Lower leg skin (tissue), 3 donors: ENCODE measurements around the gene SNN.

ENCODE experiments used
- POLR2A ChIP-seq, 2 donors: fragments of 450-650 bp; IDR thresholded peaks; one replicate each; pipeline ENCODE4 v1.6.1; 2016 to 2017; ENCODE audit warnings: antibody characterized with exemption in 2 of 2, mild to moderate bottlenecking in 1 of 2, moderate library complexity in 1 of 2
- TF ChIP-seq, protein P1 (sequence below), 3 donors: fragments of 450-650 bp; IDR thresholded peaks; one replicate each; pipeline ENCODE4 v1.5.1; 2016; ENCODE audit warnings: antibody characterized with exemption in 3 of 3, mild to moderate bottlenecking in 3 of 3, moderate library complexity in 2 of 3

DNA sequence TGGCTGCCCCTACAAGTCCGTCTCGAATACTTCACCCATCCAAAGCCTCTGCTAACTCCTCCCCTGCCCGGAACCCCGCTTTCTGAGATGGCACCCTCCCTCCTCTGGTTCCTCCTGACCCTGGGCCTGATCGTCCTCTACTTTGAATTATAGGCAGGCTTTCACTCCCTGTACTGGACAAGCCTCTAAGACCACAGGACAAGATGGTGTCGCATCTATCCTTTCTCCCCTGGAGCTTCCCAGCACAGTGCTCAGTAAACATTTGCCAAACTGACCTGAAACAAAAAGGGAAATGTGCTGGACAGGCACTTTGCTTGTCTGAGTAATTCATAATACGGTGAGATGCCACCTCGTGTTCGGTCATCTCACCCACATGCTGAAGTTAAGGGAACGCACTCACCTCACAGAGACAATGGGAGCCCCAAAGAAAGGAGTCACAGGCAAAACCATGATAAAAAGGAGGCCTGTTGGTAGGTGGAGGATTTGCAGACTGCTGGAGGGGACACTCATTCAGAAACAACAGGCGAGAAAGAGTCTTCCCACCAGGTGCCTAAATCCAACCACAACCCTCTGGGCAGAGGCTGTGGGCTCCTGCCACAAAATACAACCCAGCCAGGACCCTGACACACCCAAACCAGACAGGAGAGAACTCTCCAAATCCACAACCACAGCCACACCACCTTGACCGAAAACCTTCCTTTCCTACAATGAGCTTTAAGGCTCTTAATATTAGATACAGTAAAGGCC, 28.2 kb downstream of the SNN start:
- TF ChIP-seq, protein P1, sequence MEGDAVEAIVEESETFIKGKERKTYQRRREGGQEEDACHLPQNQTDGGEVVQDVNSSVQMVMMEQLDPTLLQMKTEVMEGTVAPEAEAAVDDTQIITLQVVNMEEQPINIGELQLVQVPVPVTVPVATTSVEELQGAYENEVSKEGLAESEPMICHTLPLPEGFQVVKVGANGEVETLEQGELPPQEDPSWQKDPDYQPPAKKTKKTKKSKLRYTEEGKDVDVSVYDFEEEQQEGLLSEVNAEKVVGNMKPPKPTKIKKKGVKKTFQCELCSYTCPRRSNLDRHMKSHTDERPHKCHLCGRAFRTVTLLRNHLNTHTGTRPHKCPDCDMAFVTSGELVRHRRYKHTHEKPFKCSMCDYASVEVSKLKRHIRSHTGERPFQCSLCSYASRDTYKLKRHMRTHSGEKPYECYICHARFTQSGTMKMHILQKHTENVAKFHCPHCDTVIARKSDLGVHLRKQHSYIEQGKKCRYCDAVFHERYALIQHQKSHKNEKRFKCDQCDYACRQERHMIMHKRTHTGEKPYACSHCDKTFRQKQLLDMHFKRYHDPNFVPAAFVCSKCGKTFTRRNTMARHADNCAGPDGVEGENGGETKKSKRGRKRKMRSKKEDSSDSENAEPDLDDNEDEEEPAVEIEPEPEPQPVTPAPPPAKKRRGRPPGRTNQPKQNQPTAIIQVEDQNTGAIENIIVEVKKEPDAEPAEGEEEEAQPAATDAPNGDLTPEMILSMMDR (IDR thresholded peaks at IDR 0.05) = no peak
- TF ChIP-seq POLR2A (IDR thresholded peaks at IDR 0.05) = no peak
